ENCODE results near the gene CTU1.

The CTU1 gene

DNA sequence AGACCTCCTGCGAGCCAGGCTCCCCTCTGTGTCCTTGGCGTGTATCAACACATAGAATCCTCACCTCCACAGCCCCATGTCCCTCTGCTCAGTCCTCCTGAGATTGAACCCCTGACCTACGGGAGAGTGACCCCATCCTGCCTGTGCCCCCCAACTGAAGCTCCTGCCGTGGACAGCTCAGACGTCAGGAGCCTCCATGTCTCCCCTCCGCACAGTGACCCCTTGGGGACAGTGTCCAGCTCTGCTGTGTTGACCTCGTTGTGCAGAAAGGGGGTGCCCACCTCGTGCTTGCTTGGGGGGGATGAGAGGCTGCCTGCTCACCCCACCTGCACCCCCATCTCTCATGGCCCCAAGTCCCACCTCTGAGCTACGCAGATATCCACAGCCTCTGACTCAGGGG, 16.0 kb upstream of the CTU1 start:
- Mint-ChIP-seq H3K27ac (no peak overlapping the region), H3K36me3 (ENCODE audit: low read depth) (no peaks in the 10 kb centered on the region), H3K4me3 (no peak overlapping the region), H3K9me3 (no peaks in the 10 kb centered on the region), H3K27me3 (ENCODE audit: low read depth, poor library complexity) (peaks cover 37% of the 10 kb centered on the region), H3K4me1 (peaks cover 16% of the 10 kb centered on the region)
- no peak for DNase-seq
- TF ChIP-seq, protein P1, sequence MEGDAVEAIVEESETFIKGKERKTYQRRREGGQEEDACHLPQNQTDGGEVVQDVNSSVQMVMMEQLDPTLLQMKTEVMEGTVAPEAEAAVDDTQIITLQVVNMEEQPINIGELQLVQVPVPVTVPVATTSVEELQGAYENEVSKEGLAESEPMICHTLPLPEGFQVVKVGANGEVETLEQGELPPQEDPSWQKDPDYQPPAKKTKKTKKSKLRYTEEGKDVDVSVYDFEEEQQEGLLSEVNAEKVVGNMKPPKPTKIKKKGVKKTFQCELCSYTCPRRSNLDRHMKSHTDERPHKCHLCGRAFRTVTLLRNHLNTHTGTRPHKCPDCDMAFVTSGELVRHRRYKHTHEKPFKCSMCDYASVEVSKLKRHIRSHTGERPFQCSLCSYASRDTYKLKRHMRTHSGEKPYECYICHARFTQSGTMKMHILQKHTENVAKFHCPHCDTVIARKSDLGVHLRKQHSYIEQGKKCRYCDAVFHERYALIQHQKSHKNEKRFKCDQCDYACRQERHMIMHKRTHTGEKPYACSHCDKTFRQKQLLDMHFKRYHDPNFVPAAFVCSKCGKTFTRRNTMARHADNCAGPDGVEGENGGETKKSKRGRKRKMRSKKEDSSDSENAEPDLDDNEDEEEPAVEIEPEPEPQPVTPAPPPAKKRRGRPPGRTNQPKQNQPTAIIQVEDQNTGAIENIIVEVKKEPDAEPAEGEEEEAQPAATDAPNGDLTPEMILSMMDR (IDR thresholded peaks at IDR 0.05): no peak

DNA sequence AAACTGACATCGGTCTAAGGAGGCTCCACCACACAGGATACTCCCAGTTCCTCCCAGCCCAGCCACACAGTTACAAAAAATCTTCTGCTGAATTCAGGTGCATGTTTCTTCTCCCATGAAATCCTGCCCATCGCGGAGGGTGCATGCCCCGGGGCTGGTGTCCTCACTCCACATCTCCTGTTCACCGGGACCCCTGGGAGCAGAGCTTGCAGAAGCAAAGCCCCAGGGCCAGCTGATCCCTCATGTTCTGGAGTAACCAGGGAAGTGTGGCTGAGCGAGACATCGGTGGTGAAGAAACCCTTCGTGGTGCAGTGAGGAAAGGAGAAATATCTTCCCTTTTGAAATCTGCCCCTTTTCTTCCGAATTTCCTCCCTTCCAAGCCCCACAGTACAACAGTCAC, 15.6 kb upstream of the CTU1 start:
- peaks cover 16% of the 10 kb centered on the region for H3K4me1 Mint-ChIP-seq

GRCh38 chr19:51123381-51123800, 15.2 kb upstream of the CTU1 start:
- Mint-ChIP-seq H3K9me3 (no peaks in the 10 kb centered on the region), H3K36me3 (ENCODE audit: low read depth) (no peaks in the 10 kb centered on the region), H3K4me3 (no peak overlapping the region)

More for the DNA sequence above, 15.6 kb upstream of the CTU1 start:
- H3K4me3 Mint-ChIP-seq: no peak overlapping the region
- TF ChIP-seq, protein P1 (IDR thresholded peaks at IDR 0.05): no peak
- DNase-seq: no peak
- H3K27me3 Mint-ChIP-seq (ENCODE audit: low read depth, poor library complexity): peaks cover 41% of the 10 kb centered on the region
- H3K27ac Mint-ChIP-seq: no peak overlapping the region
- H3K9me3 Mint-ChIP-seq: no peaks in the 10 kb centered on the region
- no peaks in the 10 kb centered on the region for H3K36me3 Mint-ChIP-seq (ENCODE audit: low read depth)

GRCh38 chr19:51122112-51122981, 14.1 kb upstream of the CTU1 start:
- Mint-ChIP-seq H3K9me3 (no peaks in the 10 kb centered on the region), H3K36me3 (ENCODE audit: low read depth) (no peaks in the 10 kb centered on the region), H3K4me3 (no peak overlapping the region), H3K4me1 (peaks cover 6% of the 10 kb centered on the region), H3K27ac (no peak overlapping the region), H3K27me3 (ENCODE audit: low read depth, poor library complexity) (peaks cover 39% of the 10 kb centered on the region)
- TF ChIP-seq, protein P1 (IDR thresholded peaks at IDR 0.05): no peak
- no peak for DNase-seq

More at GRCh38 chr19:51123381-51123800, 15.2 kb upstream of the CTU1 start:
- no peak for DNase-seq
- H3K27me3 Mint-ChIP-seq (ENCODE audit: low read depth, poor library complexity): peaks cover 38% of the 10 kb centered on the region
- no peak overlapping the region for H3K27ac Mint-ChIP-seq
- H3K4me1 Mint-ChIP-seq: peaks cover 12% of the 10 kb centered on the region
- TF ChIP-seq, protein P1 (IDR thresholded peaks at IDR 0.05): no peak

DNA sequence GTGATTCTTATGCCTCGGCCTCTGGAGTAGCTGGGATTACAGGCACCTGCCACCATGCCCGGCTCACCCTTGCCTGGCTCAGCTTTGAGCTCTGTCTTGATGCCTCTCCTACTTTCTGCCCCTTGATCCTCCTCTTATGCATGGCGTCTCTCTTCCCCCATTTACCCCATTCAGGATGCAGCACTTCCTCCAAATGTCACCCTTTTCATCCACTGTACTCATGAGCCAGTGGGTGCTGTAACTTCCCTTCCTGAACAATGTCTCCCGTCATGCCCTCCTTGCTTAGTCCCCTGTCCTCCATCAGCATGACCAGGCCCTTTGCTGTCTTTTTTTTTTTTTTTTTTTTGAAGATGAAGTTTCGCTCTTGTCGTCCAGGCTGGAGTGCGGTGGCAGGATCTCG, 13.0 kb upstream of the CTU1 start:
- Mint-ChIP-seq H3K36me3 (ENCODE audit: low read depth) (no peaks in the 10 kb centered on the region), H3K9me3 (no peaks in the 10 kb centered on the region), H3K4me1 (peaks cover 6% of the 10 kb centered on the region), H3K27ac (no peak overlapping the region), H3K27me3 (ENCODE audit: low read depth, poor library complexity) (peaks cover 48% of the 10 kb centered on the region), H3K4me3 (no peak overlapping the region)
- DNase-seq: no peak
- TF ChIP-seq, protein P1 (IDR thresholded peaks at IDR 0.05): no peak

DNA sequence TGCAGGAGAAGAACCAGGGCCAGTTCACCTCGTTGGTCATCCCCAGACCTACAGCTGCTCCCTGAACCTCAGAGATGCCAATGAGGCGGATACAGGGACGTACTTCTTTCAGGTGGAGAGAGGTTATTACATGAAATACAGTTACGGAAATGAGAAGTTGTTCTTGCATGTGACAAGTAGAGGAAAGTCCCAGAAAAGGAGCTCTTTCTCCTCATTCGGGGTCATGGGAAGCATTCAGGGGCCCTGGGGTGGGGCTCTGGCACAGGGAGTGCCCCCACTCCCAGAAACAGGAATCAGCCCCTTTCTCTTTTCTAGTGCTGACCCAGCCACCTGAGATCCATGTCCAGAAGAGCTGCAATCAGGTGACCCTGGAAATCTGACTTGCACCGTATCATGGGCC, 12.0 kb upstream of the CTU1 start:
- no peak overlapping the region for H3K27ac Mint-ChIP-seq
- H3K9me3 Mint-ChIP-seq: no peaks in the 10 kb centered on the region
- TF ChIP-seq, protein P1 (IDR thresholded peaks at IDR 0.05): no peak
- H3K4me1 Mint-ChIP-seq: peaks cover 6% of the 10 kb centered on the region
- H3K36me3 Mint-ChIP-seq (ENCODE audit: low read depth): no peaks in the 10 kb centered on the region
- H3K27me3 Mint-ChIP-seq (ENCODE audit: low read depth, poor library complexity): peaks cover 58% of the 10 kb centered on the region
- no peak overlapping the region for H3K4me3 Mint-ChIP-seq
- no peak for DNase-seq
